GM18517 (cell line): ENCODE results near the gene HBS1L.

Experiments used
- ATAC-seq: cut with Tn5 transposase; IDR thresholded peaks from one replicate; pipeline ENCODE4 v1.9.1; 2021; ENCODE audit warnings: mild to moderate bottlenecking, moderate library complexity; ENCODE audit not compliant: unreplicated experiment

HBS1L gene

GRCh38 chr6:135002974-135003703, 51.5 kb downstream of the HBS1L start:
- peak; percentile 95 for ATAC-seq

DNA sequence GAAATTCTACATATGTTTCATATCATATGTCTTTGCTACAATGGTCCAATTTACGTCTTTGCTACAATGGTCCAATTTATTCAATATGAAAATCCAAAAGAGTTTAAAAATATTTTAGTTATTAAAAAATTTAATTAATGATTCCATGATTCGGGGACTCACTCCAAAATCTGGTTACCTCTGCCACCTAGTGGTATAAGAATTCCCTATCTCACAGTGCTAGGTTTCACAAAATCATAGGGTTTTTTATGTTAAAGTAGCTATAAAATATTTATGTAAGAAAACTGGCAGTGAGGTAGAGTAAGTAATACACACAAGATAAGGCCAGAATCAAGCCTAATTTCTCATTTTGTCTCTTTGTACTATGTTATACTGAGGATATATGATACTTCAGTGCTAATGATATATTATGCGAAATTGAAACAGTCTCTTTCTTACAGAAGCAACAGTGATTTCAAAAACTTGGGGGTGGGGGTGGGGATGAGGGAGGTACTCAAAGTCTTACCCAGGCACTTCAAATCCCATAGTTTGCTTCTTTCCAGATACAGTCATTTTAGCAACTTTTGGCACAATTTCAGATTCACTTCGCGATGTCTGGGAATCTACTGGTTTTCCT, 52.3 kb downstream of the HBS1L start:
- ATAC-seq, result no peak

DNA sequence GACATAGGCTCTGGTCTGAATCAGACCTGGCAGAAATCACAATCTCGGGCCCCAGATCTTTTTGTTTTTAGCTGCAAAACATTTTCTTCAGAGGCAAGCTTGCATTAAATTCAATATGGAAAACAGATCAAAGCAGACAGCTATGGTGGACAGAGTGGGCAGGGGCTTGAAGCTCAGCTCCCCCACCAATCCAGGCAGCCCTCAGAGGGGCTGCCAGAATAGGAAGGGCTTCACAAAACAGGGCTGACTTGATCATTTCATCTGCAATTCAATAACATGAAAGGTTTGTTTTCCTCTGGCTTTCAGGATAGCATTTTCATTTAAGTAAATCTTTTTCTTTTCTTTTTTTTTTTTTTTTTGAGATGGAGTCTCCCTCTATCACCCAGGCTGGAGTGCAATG, 55.5 kb downstream of the HBS1L start:
- no peak for ATAC-seq

- no peak for ATAC-seq
These were observed 57.3 kb downstream of the HBS1L start for GRCh38 chr6:134997133-134997995.

- no peak for ATAC-seq
These were observed 59.1 kb downstream of the HBS1L start for GRCh38 chr6:134995536-134995935.

- no peak for ATAC-seq
These were observed 60.2 kb downstream of the HBS1L start for GRCh38 chr6:134994431-134994830.

GRCh38 chr6:134992155-134992554, 62.5 kb downstream of the HBS1L start:
- no peak for ATAC-seq

GRCh38 chr6:134990262-134990661, 64.4 kb downstream of the HBS1L start:
- ATAC-seq, result no peak

- no peak for ATAC-seq
These were observed 69.8 kb downstream of the HBS1L start for GRCh38 chr6:134984821-134985220.

DNA sequence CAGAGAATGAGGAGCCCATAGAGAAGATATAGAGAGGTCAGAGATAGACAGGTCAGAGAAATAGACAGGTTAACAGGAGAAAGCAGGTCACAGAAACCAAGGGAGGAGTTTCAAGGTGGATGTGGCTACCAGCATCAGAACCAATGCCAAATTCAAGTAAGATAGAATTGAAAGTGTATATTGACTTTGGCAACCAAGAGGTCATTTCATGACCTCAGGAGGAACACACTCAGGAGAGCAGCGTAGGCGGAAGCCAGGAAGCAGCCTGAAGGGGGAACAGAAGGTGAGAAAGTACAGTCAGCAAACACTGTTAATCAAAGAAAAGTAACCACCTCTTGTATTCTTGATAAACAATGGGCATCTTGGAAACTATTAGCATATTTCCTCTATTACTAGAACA, 70.8 kb downstream of the HBS1L start:
- ATAC-seq, result no peak

- ATAC-seq, result no peak
These were observed 72.5 kb downstream of the HBS1L start for GRCh38 chr6:134982161-134982560.

DNA sequence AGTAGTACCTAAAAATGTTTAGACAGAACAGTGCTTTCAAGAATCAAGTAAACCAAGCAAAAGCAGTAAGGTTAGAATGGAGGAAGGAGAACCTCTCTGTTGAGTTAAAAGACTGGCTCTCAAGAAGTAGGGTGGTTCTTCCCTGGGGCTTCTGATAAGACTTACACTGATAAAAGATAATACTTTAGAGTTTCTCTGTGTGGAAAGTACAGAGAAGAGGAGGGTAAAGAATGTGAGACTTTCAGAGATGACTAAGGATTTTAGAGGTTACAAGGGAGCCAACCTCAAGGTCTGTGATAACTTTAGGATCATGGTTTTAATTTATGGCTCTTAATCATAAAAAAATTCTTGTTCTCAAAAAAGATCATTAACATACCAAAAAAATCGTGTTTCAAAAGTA, 73.8 kb downstream of the HBS1L start:
- no peak for ATAC-seq

DNA sequence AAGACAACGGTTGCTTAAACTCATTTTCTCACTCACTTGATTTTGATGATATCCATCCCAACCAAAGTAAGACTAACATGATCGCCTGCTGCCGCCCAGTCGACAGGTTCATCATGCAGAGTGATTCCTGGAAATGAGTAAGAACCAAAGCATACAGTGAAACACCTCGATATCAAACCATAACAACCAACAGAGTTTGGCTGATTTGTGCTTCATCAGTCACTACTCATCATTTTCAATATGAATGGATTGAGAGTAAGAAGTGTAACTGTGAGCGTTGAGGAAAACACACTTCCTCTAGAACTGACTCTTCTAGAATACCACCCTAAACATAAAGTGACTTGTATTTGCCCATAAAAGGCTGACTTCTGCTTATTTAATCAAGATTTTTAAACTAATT, 75.5 kb downstream of the HBS1L start:
- ATAC-seq, result peak; percentile 85

- ATAC-seq, result no peak
These were observed 80.3 kb downstream of the HBS1L start for GRCh38 chr6:134974370-134974769.

DNA sequence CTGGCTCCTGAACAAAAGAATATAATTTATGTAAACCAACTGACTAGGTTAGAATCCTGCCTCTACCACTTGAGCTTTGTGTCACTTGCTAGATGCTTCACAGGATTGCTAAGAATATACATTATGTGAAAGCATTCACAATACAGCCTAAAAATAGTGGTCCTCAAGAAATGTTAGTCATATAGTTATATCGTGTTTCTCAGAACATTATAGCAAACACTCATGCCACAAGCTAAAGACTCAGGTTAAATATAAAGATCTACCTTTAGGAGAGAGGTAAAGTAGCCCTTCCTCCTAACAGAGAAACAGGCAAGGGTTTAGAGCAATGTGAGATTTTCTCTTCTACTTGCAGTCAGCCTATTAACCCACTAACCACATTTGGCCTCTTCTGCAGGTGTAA, 86.9 kb downstream of the HBS1L start:
- no peak for ATAC-seq

DNA sequence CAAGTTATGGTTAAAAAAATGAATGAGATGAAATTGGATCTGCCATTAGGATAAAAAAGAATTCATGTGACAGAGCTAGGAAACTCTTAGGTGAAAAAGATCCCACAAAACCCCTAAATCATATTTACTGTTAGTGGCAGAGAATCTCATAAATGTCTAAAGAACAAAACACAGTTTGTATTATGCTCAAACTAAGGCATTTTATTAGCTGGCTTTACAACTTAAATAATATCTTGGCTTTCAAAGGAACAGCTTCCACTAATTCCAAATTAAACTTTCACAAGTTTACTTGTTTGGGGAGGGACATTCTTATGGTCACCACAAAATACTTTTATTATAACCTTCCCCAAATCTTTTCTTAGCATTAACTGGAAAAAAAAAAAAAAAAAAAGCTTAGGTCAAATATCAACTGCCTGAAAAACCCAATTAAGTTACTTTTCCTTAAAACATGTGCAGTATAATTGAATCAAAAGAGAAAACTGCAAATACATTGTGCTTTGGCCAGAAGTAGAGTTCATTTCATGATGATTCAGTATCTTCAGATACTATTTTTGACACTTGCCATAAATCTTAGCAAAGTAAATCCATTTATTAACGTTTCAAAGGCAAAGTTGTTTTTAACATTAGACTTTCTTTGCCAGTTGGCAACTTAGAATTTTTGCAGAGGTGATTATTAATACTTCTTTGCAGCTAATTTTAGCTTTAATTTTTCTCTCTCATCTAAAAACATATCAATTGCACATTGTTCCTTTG, 90.0 kb downstream of the HBS1L start:
- no peak for ATAC-seq

DNA sequence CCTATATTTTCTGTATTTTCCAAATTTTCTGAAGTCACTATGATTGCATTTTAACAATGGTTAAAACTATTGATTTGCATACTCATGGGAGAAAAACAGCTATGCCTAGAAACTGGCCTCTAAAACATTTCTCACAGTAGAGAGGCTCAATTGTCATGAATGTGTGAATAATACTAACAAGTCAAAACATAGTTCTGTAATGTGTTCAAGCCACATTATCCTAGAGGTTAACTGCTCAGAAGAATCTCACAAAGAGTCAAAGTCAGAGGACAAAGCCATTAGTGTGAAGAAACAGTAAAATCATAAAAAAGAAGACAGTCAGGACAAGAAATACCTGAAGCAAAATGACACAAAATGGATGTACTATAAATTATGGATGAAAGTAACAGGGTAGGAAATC, 92.2 kb downstream of the HBS1L start:
- no peak for ATAC-seq

DNA sequence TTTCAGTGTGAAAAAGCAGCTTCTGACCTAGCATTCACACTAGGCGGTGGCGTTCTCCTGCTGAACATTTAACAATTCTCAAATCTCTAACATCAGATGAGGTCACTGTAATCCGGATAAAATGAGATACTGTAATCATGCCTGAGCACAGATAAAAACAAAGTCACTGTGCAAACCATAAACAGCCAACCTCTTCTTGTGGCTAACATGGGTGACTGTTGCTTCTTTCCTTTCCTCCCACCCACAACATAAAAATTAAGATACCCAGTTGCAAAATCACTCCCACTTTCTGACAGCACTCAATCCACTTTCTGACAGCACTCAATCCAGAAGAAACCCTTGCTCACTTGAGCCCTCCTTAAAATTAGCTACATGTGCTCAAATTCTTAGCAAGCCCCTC, 93.3 kb downstream of the HBS1L start:
- ATAC-seq, result no peak

- no peak for ATAC-seq
These were observed 95.0 kb downstream of the HBS1L start for GRCh38 chr6:134959603-134960002.

- ATAC-seq, result no peak
These were observed 97.9 kb downstream of the HBS1L start for GRCh38 chr6:134956676-134957075.

- ATAC-seq, result no peak
These were observed 98.6 kb downstream of the HBS1L start for GRCh38 chr6:134956032-134956431.
